IMR-90 (cell line): ENCODE measurements around the gene KDM4F. TPM values are rescaled to one million over a fixed set of nuclear protein-coding genes. Genes with fewer than 3 reads are reported as not detected.
"Not testable (repeated sequence)": the region's sequence is repeated elsewhere in the genome, so short reads cannot be mapped to it uniquely, and the experiment has no call there.

Source experiments
- ATAC-seq: fragments of 200-7000 bp; cut with Tn5 transposase; 2 replicates; pipeline ENCODE4 v1.9.1; 2020; ENCODE audit warnings: low read depth, mild to moderate bottlenecking, moderate library complexity
- BruUV-seq: library from RNA; stranded (reverse); fragments of 400-500 nt; replicated peaks from 2 replicates; lab custom pipeline; 2021; lab: Mats Ljungman, UMichigan
- CTCF ChIA-PET: fragments of 300-600 bp; formaldehyde crosslinking; extraction: SDS; loops from one replicate; lab custom pipeline; 2021; ENCODE audit warnings: antibody characterized with exemption; lab: Yijun Ruan, JAX
- POLR2A ChIA-PET: fragments of 300-600 bp; sonication (Branson Sonifier 250); formaldehyde crosslinking; loops from one replicate; lab custom pipeline; 2022; ENCODE audit warnings: antibody characterized with exemption; ENCODE audit not compliant: unreplicated experiment; lab: Charles Lee
- DNase-seq: peaks from one replicate; pipeline ENCODE4 v3.0.0; 2013
- H2AFZ ChIP-seq: replicated peaks from 2 replicates; pipeline ENCODE3; 2013; ENCODE audit warnings: low read length, mild to moderate bottlenecking; ENCODE audit not compliant: poor library complexity
- H2AK5ac ChIP-seq: 2 replicates; pipeline ENCODE4 v1.6.1; 2013; ENCODE audit warnings: low read depth, low read length, inconsistent platforms
- H2AK9ac ChIP-seq: replicated peaks from 2 replicates; pipeline ENCODE3; 2013; ENCODE audit warnings: mild to moderate bottlenecking, low read depth, low read length, moderate library complexity; ENCODE audit not compliant: poor library complexity
- H2BK120ac ChIP-seq: 2 replicates; pipeline ENCODE4 v1.6.1; 2013; ENCODE audit warnings: low read depth, low read length, inconsistent platforms
- H2BK15ac ChIP-seq: 3 replicates; pipeline ENCODE4 v1.6.1; 2013; ENCODE audit warnings: low read depth, low read length, inconsistent platforms
- H2BK20ac ChIP-seq: 2 replicates; pipeline ENCODE4 v1.6.1; 2013; ENCODE audit warnings: low read depth, mild to moderate bottlenecking, inconsistent platforms, low read length, moderate library complexity
- H2BK5ac ChIP-seq: 2 replicates; pipeline ENCODE4 v1.6.1; 2013; ENCODE audit warnings: mild to moderate bottlenecking, low read depth, low read length, inconsistent platforms; ENCODE audit not compliant: poor library complexity, severe bottlenecking
- H3K14ac ChIP-seq: replicated peaks from 2 replicates; pipeline ENCODE4 v1.6.1; 2013; ENCODE audit warnings: low read depth, low read length, inconsistent platforms
- H3K18ac ChIP-seq: 2 replicates; pipeline ENCODE4 v1.6.1; 2013; ENCODE audit warnings: low read depth, low read length, control low read depth
- H3K23ac ChIP-seq: 2 replicates; pipeline ENCODE4 v1.6.1; 2013; ENCODE audit warnings: low read depth, low read length, inconsistent platforms
- H3K27ac ChIP-seq: 2 replicates; pipeline ENCODE4 v1.5.1; 2013; ENCODE audit warnings: mild to moderate bottlenecking, control low read depth, low read length; ENCODE audit not compliant: insufficient read depth
- H3K27me3 ChIP-seq: 2 replicates; pipeline ENCODE4 v1.6.1; 2013; ENCODE audit warnings: low read length; ENCODE audit not compliant: control insufficient read depth, insufficient read depth
- H3K36me3 ChIP-seq: 2 replicates; pipeline ENCODE4 v1.6.1; 2013; ENCODE audit warnings: low read length, mixed read lengths; ENCODE audit not compliant: control insufficient read depth, insufficient read depth
- H3K4ac ChIP-seq: 2 replicates; pipeline ENCODE4 v1.6.1; 2013; ENCODE audit warnings: low read depth, low read length, inconsistent platforms
- H3K4me1 ChIP-seq: 2 replicates; pipeline ENCODE4 v1.6.1; 2013; ENCODE audit warnings: low read length, mixed read lengths; ENCODE audit not compliant: control insufficient read depth, insufficient read depth
- H3K4me2 ChIP-seq: 2 replicates; pipeline ENCODE4 v1.6.1; 2013; ENCODE audit warnings: low read depth, mild to moderate bottlenecking, control low read depth, low read length, moderate library complexity
- H3K4me3 ChIP-seq: 2 replicates; pipeline ENCODE4 v1.5.1; 2013; ENCODE audit warnings: low read depth, mild to moderate bottlenecking, control low read depth, low read length, moderate library complexity; ENCODE audit not compliant: insufficient read depth
- H3K56ac ChIP-seq: 2 replicates; pipeline ENCODE4 v1.6.1; 2013; ENCODE audit warnings: low read length, inconsistent platforms; ENCODE audit not compliant: insufficient read depth; ENCODE audit errors: extremely low read depth
- H3K79me1 ChIP-seq, 2 experiments: 2 replicates each; pipeline ENCODE4 v1.6.1; 2013; ENCODE audit warnings: low read length in 2 of 2, inconsistent platforms in 1 of 2, low read depth in 1 of 2
- H3K9ac ChIP-seq: 2 replicates; pipeline ENCODE4 v1.6.1; 2013; ENCODE audit warnings: low read depth, low read length, control low read depth
- H3K9me1 ChIP-seq: 2 replicates; pipeline ENCODE4 v1.6.1; 2013; ENCODE audit warnings: low read length, inconsistent platforms; ENCODE audit not compliant: insufficient read depth
- H3K9me3 ChIP-seq: 2 replicates; pipeline ENCODE4 v1.6.1; 2013; ENCODE audit warnings: low read length; ENCODE audit not compliant: control insufficient read depth, insufficient read depth
- H4K20me1 ChIP-seq: 2 replicates; pipeline ENCODE4 v1.6.1; 2013; ENCODE audit warnings: low read length, inconsistent platforms; ENCODE audit not compliant: insufficient read depth
- H4K5ac ChIP-seq: 2 replicates; pipeline ENCODE4 v1.6.1; 2013; ENCODE audit warnings: mild to moderate bottlenecking, low read depth, low read length, control low read depth
- H4K8ac ChIP-seq, 2 experiments: 2 replicates each; pipeline ENCODE4 v1.6.1; 2013; ENCODE audit warnings: low read depth in 2 of 2, low read length in 2 of 2, control low read depth in 1 of 2, inconsistent platforms in 1 of 2
- H4K91ac ChIP-seq: 2 replicates; pipeline ENCODE4 v1.6.1; 2013; ENCODE audit warnings: low read depth, low read length, inconsistent platforms; ENCODE audit not compliant: insufficient read depth
- WGBS, 2 experiments: methylation state at CpG; one replicate each; pipeline versions ENCODE4 v1.1.5 to v1.1.7; 2013; ENCODE audit warnings: missing lambda C conversion rate in 2 of 2; ENCODE audit not compliant: insufficient read length in 1 of 2; ENCODE audit errors: extremely low coverage in 2 of 2; 5-methylcytosine and 5-hydroxymethylcytosine counted together
- dilution Hi-C: fragments of 300-500 bp; cut with HindIII; formaldehyde crosslinking; loops from one replicate; pipeline ENCODE4 v1.14.3; 2018; ENCODE audit warnings: low sequenced_read_pairs; ENCODE audit not compliant: unreplicated experiment
- in situ Hi-C: fragments of 300-500 bp; cut with MboI; formaldehyde crosslinking; loops from 3 replicates; pipeline ENCODE4 v1.14.3; 2019; ENCODE audit warnings: low sequenced_read_pairs, inconsistent platforms, mixed read lengths
- intact Hi-C: fragments of 100-400 bp; cut with micrococcal nuclease; formaldehyde crosslinking; loops from 2 replicates; pipeline ENCODE4 v1.10.0; 2022
- polyA plus RNA-seq, 3 experiments: library from polyadenylated mRNA; depleted of rRNA; stranded (reverse); fragments of >200 nt; gene quantifications; 2 replicates each; pipeline ENCODE4 v1.2.3, GENCODE V29; 2012; ENCODE audit warnings: low replicate concordance in 1 of 3
- total RNA-seq: library from RNA; depleted of rRNA; stranded (reverse); fragments of >200 nt; gene quantifications from 2 replicates; pipeline ENCODE4 v1.2.3, GENCODE V29; 2012

KDM4F gene
- total and polyA plus RNA-seq, 2 of the 4 experiments (the other 2 are of a cell fraction), result not detected

DNA sequence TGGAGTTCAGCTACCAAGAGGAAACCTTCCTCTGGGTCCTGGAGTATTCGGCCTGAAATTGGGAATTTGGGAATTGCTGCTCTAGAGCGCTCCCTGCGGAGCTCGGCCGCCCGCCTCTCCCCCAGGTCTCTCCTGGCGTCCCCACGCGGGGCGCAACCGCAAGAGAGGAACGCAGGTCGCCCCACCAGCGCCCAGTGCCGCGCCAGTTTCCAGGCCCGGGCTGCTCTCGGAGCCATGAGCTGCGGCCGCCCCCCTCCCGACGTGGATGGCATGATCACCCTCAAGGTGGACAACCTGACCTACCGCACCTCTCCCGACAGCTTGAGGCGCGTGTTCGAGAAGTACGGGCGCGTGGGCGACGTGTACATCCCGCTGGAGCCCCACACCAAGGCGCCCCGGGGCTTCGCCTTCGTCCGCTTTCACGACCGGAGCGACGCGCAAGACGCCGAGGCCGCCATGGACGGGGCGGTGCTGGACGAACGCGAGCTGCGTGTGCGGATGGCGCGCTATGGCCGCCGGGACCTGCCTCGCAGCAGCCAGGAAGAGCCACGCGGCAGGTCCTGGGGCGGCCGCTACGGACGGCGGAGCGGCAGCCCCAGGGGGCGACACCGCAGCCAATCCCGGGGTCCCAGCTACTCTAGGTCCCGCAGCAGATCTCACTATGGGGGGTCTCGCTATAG is 11.7 kb upstream of the KDM4F start:
- H3K4me1 ChIP-seq, DNase-seq, H4K20me1 ChIP-seq, H3K9me1 ChIP-seq, H3K56ac ChIP-seq, ATAC-seq, H3K14ac ChIP-seq, H2BK120ac ChIP-seq, POLR2A ChIA-PET, BruUV-seq, H3K18ac ChIP-seq, H4K8ac ChIP-seq, H2BK15ac ChIP-seq, H3K4me2 ChIP-seq, H3K4me3 ChIP-seq, H2BK5ac ChIP-seq, H2AK9ac ChIP-seq, in situ Hi-C loops, H4K5ac ChIP-seq, CTCF ChIA-PET, intact Hi-C loops, H3K23ac ChIP-seq, H3K9ac ChIP-seq, H4K91ac ChIP-seq, H3K79me1 ChIP-seq, H2AFZ ChIP-seq, H2BK20ac ChIP-seq, H3K4ac ChIP-seq, dilution Hi-C loops, H2AK5ac ChIP-seq, H3K27ac ChIP-seq, H3K9me3 ChIP-seq, H3K36me3 ChIP-seq: not testable (repeated sequence)
- 22% methylated on average over 45 of the region's 71 CpGs; no CpG with 5 or more reads in 1 of the 2 experiments for WGBS, 2 experiments
- peaks cover 21% of the 10 kb centered on the region for H3K27me3 ChIP-seq
